TTC549 (cell line): Measurements from ENCODE around the gene CDK19.
"Not testable (repeated sequence)": the region's sequence is repeated elsewhere in the genome, so short reads cannot be mapped to it uniquely, and the experiment has no call there.

Source experiments
- FAIRE-seq: peaks from 2 replicates; lab custom pipeline; 2012; peaks lifted over from hg19 to GRCh38; lab: Jason Lieb, UNC

The CDK19 gene

GRCh38 chr6:110813338-110814101, 1.7 kb downstream of the CDK19 start:
- FAIRE-seq = no peak

GRCh38 chr6:110812719-110813118, 2.5 kb downstream of the CDK19 start:
- FAIRE-seq = no peak

- FAIRE-seq = no peak
Measured at GRCh38 chr6:110810896-110811586, 4.2 kb downstream of the CDK19 start.

GRCh38 chr6:110809792-110810191, 5.5 kb downstream of the CDK19 start:
- FAIRE-seq = no peak

GRCh38 chr6:110802175-110802574, 13.1 kb downstream of the CDK19 start:
- not testable (repeated sequence) for FAIRE-seq

- FAIRE-seq = no peak
Measured at GRCh38 chr6:110800839-110801196, 14.5 kb downstream of the CDK19 start.

GRCh38 chr6:110800196-110800838, 15.0 kb downstream of the CDK19 start:
- no peak for FAIRE-seq

GRCh38 chr6:110799655-110800054, 15.6 kb downstream of the CDK19 start:
- no peak for FAIRE-seq

- FAIRE-seq = no peak
Measured at GRCh38 chr6:110799189-110799588, 16.1 kb downstream of the CDK19 start.

- FAIRE-seq = no peak
Measured at GRCh38 chr6:110795271-110795670, 20.0 kb downstream of the CDK19 start.

GRCh38 chr6:110786696-110787095, 28.6 kb downstream of the CDK19 start:
- FAIRE-seq = no peak

- no peak for FAIRE-seq
Measured at GRCh38 chr6:110786271-110786670, 29.0 kb downstream of the CDK19 start.

- FAIRE-seq = no peak
Measured at GRCh38 chr6:110784610-110784979, 30.7 kb downstream of the CDK19 start.

GRCh38 chr6:110781522-110782214, 33.6 kb downstream of the CDK19 start:
- FAIRE-seq = no peak

GRCh38 chr6:110778333-110778732, 36.9 kb downstream of the CDK19 start:
- FAIRE-seq = no peak

- no peak for FAIRE-seq
Measured at GRCh38 chr6:110777636-110778035, 37.6 kb downstream of the CDK19 start.

- FAIRE-seq = no peak
Measured at GRCh38 chr6:110776413-110776812, 38.9 kb downstream of the CDK19 start.

GRCh38 chr6:110769923-110770322, 45.3 kb downstream of the CDK19 start:
- no peak for FAIRE-seq

- FAIRE-seq = no peak
Measured at GRCh38 chr6:110768057-110768456, 47.2 kb downstream of the CDK19 start.

GRCh38 chr6:110761371-110761770, 53.9 kb downstream of the CDK19 start:
- FAIRE-seq = no peak

GRCh38 chr6:110760589-110760988, 54.7 kb downstream of the CDK19 start:
- no peak for FAIRE-seq

- not testable (repeated sequence) for FAIRE-seq
Measured at GRCh38 chr6:110760098-110760497, 55.2 kb downstream of the CDK19 start.

GRCh38 chr6:110757926-110758325, 57.3 kb downstream of the CDK19 start:
- no peak for FAIRE-seq
